ENCODE data around the gene NEU4.

NEU4 gene

GRCh38 chr2:241865957-241866789 is 57.2 kb downstream of the NEU4 start:
- peak; percentile 55 for DNase-seq
